ENCODE results near the gene ACTN4. TPM values are rescaled to one million over a fixed set of nuclear protein-coding genes. Genes with fewer than 3 reads are reported as not detected.

Gene ACTN4
- total RNA-seq, 2 experiments from 2014 or later = 357 to 373 TPM

- no peak for ATAC-seq
- CTCF ChIA-PET = interaction anchor here (1.0 to 1.8 kb wide), 3 partner anchors 12 to 256 kb away, joined by 3 to 4 read pairs (median 4); no protein-coding TSS in a partner anchor
- Mint-ChIP-seq H3K27ac (peak overlapping the region; percentile 67), H3K36me3 (ENCODE audit: low read depth) (peaks cover 47% of the 10 kb centered on the region), H3K4me3 (no peak overlapping the region), H3K9me3 (ENCODE audit: insufficient read depth) (no peaks in the 10 kb centered on the region), H3K4me1 (ENCODE audit: low read depth) (peaks cover 83% of the 10 kb centered on the region), H3K27me3 (ENCODE audit: low read depth) (no peaks in the 10 kb centered on the region)
- POLR2A ChIA-PET = no interaction called here
- DNase-seq = no peak
Measured at GRCh38 chr19:38674388-38675171, 27.1 kb downstream of the ACTN4 start.

DNA sequence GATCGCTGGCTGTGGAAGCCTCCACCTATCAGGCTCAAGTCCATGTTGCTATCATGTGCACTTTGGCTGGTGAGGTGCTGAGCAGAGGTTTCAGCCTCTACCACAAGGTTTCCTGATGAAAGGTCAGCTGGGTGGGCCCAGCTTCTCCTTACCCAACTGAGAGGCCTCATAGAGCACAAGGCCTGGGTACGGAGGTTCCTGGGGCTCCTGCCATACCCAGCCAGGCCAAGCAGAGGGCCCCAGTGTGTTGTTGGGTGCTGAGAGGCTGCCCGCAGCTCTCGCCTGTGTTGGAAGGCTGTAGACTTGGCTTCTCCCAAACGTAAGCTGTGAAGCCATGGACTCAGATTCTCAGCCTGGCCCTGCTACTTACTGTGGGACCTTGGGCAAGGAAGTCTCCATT lies 28.2 kb downstream of the ACTN4 start:
- no peaks in the 10 kb centered on the region for H3K9me3 Mint-ChIP-seq (ENCODE audit: insufficient read depth)
- H3K4me1 Mint-ChIP-seq (ENCODE audit: low read depth) = peaks cover 83% of the 10 kb centered on the region
- H3K36me3 Mint-ChIP-seq (ENCODE audit: low read depth) = peaks cover 44% of the 10 kb centered on the region
- POLR2A ChIA-PET = no interaction called here
- no peaks in the 10 kb centered on the region for H3K27me3 Mint-ChIP-seq (ENCODE audit: low read depth)
- ATAC-seq (peak; percentile 34), DNase-seq (no peak)
- H3K27ac Mint-ChIP-seq = peak overlapping the region; percentile 14
- CTCF ChIA-PET = interaction anchor here (1.0 to 1.8 kb wide), 4 partner anchors 11 to 254 kb away, joined by 3 to 4 read pairs (median 4); no protein-coding TSS in a partner anchor
- H3K4me3 Mint-ChIP-seq = no peak overlapping the region

DNA sequence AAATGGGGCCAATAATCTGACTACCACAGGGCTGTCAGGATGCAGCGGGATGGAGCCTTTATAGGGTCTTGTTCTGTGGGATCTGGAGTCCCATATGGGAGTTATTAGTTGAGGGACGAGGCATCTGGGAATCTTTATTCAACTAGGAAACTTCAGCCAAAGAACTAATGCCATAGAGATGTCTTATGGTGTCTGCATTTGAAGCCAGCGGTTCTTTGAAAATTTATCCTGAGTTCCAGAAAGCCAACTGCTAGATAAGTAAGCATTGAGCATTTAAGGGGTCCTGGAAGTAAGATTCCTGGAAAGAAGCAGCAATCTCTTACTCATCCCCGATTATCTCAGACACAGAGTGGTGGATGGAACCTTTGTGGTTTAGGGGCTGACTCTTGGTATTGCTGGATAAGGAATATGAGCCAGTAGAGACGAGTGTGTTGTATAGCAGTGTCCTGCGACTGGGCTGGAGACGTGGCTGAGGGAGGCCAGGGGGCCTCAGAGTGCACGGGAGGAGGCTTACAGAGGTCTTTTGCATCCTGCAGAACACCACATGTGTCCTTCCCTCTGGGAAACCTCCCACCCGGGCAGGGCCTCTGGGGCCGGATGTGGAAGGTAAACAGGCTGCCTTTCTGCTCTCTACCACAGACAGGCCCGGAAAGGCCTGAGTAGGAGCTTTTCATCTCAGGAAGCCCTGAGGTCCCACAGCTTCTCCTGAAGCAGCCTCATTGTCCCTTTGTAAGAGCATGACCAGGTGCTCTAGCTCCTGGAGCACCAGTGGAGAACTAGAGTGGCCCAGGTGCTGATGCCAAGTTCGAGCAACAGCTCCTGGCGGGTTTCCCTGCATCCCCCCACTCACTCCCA lies 28.8 kb downstream of the ACTN4 start:
- peak overlapping the region; percentile 19 for H3K27ac Mint-ChIP-seq
- DNase-seq (no peak), ATAC-seq (no peak)
- ChIA-PET CTCF (interaction anchor here (0.7 to 1.8 kb wide), 5 partner anchors 10 to 253 kb away, joined by 3 to 4 read pairs (median 4); no protein-coding TSS in a partner anchor), POLR2A (no interaction called here)
- H3K4me3 Mint-ChIP-seq = no peak overlapping the region
- H3K27me3 Mint-ChIP-seq (ENCODE audit: low read depth) = no peaks in the 10 kb centered on the region
- H3K9me3 Mint-ChIP-seq (ENCODE audit: insufficient read depth) = no peaks in the 10 kb centered on the region
- H3K36me3 Mint-ChIP-seq (ENCODE audit: low read depth) = peaks cover 42% of the 10 kb centered on the region
- H3K4me1 Mint-ChIP-seq (ENCODE audit: low read depth) = peaks cover 85% of the 10 kb centered on the region

- DNase-seq = no peak
- ATAC-seq = no peak
- H3K36me3 Mint-ChIP-seq (ENCODE audit: low read depth) = peaks cover 44% of the 10 kb centered on the region
- peak overlapping the region; percentile 63 for H3K27ac Mint-ChIP-seq
- H3K27me3 Mint-ChIP-seq (ENCODE audit: low read depth) = no peaks in the 10 kb centered on the region
- no peaks in the 10 kb centered on the region for H3K9me3 Mint-ChIP-seq (ENCODE audit: insufficient read depth)
- ChIA-PET CTCF (interaction anchor here (0.7 to 1.5 kb wide), 5 partner anchors 10 to 252 kb away, joined by 3 to 8 read pairs (median 4); no protein-coding TSS in a partner anchor), POLR2A (no interaction called here)
- no peak overlapping the region for H3K4me3 Mint-ChIP-seq
- peaks cover 84% of the 10 kb centered on the region for H3K4me1 Mint-ChIP-seq (ENCODE audit: low read depth)
Measured at GRCh38 chr19:38676878-38677646, 29.6 kb downstream of the ACTN4 start.

DNA sequence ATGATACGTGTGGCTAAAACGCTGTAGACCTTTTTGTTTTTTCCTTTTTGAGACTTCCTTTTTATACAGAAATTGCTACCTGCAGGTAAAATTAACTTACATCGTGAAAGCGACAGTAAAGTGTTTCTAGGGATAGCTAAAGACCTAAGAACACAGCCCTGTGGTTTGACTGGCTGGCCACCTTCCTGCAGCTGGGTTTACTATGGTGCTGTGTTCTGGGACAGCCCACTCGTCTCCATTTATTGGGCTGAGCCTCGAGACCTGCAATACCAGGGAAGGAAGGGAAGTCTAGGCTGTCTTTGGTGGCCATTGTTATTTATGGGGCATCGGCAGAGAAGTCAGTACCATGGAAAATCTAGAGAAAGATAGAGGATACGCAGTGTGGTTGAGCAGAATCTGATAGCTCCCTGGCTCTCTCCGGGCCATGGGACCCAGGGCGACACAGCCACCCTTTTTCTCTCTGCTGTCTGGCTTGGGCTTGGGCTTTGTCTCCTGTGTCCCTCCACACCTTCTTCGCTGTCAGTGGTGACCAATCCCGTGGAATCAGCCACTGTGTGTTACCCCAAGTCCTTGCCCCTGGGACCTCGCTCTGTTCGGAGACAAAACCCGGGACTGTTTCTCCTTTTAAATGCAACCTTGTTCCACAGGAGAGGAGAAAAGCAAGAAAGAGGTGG lies 30.9 kb downstream of the ACTN4 start:
- ATAC-seq (no peak), DNase-seq (no peak)
- no peaks in the 10 kb centered on the region for H3K9me3 Mint-ChIP-seq (ENCODE audit: insufficient read depth)
- H3K27ac Mint-ChIP-seq = peak overlapping the region; percentile 29
- H3K36me3 Mint-ChIP-seq (ENCODE audit: low read depth) = peaks cover 57% of the 10 kb centered on the region
- H3K4me3 Mint-ChIP-seq = no peak overlapping the region
- no peaks in the 10 kb centered on the region for H3K27me3 Mint-ChIP-seq (ENCODE audit: low read depth)
- POLR2A ChIA-PET = no interaction called here
- CTCF ChIA-PET = interaction anchor here (1.3 to 1.5 kb wide), 3 partner anchors 8 to 44 kb away, joined by 4 to 8 read pairs (median 5); no protein-coding TSS in a partner anchor
- peaks cover 95% of the 10 kb centered on the region for H3K4me1 Mint-ChIP-seq (ENCODE audit: low read depth)

DNA sequence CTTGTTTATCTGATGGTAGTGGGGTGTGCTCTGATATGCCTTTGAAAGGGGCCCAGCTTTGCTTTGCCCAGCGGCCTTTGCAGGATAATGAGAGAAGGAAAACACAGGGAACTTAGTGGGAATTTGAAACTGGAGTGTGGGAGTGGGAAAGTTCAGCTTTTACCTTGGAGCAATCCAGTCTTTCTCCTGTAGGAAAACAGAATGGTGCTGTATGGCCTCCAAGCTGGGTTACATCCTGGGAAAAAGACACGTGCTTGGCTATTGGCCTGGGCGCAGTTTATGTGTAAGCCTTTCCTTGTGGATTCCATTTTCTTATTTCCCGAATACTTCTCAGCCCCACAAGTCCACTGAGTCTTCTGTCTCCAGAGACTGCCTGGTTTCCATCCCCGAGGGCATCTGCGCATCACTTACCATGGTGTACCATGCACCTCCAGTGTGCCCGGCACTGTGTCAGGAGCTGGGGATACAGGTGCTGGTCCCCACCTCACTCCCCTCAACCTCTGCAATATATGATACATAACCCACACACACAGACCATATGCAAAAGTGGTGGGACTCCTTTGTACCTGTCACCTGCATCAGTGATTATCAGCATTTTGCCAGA lies 31.5 kb downstream of the ACTN4 start:
- DNase-seq = no peak
- Mint-ChIP-seq H3K27ac (no peak overlapping the region), H3K4me3 (no peak overlapping the region)

GRCh38 chr19:38679839-38680238 lies 32.4 kb downstream of the ACTN4 start:
- Mint-ChIP-seq H3K4me3 (no peak overlapping the region), H3K4me1 (ENCODE audit: low read depth) (peaks cover 99% of the 10 kb centered on the region), H3K36me3 (ENCODE audit: low read depth) (peaks cover 63% of the 10 kb centered on the region), H3K9me3 (ENCODE audit: insufficient read depth) (no peaks in the 10 kb centered on the region), H3K27ac (peak overlapping the region; percentile 79), H3K27me3 (ENCODE audit: low read depth) (no peaks in the 10 kb centered on the region)
- CTCF ChIA-PET = interaction anchor here (1.4 kb wide), 1 partner anchor 46 kb away, joined by 3 read pairs; no protein-coding TSS in a partner anchor
- ATAC-seq = no peak
- DNase-seq = no peak
- POLR2A ChIA-PET = no interaction called here

More for the DNA sequence above, 31.5 kb downstream of the ACTN4 start:
- CTCF ChIA-PET = interaction anchor here (1.3 to 1.5 kb wide), 3 partner anchors 7 to 44 kb away, joined by 4 to 8 read pairs (median 5); no protein-coding TSS in a partner anchor
- ATAC-seq = no peak
- Mint-ChIP-seq H3K27me3 (ENCODE audit: low read depth) (no peaks in the 10 kb centered on the region), H3K9me3 (ENCODE audit: insufficient read depth) (no peaks in the 10 kb centered on the region), H3K4me1 (ENCODE audit: low read depth) (peaks cover 99% of the 10 kb centered on the region), H3K36me3 (ENCODE audit: low read depth) (peaks cover 61% of the 10 kb centered on the region)
- POLR2A ChIA-PET = no interaction called here

DNA sequence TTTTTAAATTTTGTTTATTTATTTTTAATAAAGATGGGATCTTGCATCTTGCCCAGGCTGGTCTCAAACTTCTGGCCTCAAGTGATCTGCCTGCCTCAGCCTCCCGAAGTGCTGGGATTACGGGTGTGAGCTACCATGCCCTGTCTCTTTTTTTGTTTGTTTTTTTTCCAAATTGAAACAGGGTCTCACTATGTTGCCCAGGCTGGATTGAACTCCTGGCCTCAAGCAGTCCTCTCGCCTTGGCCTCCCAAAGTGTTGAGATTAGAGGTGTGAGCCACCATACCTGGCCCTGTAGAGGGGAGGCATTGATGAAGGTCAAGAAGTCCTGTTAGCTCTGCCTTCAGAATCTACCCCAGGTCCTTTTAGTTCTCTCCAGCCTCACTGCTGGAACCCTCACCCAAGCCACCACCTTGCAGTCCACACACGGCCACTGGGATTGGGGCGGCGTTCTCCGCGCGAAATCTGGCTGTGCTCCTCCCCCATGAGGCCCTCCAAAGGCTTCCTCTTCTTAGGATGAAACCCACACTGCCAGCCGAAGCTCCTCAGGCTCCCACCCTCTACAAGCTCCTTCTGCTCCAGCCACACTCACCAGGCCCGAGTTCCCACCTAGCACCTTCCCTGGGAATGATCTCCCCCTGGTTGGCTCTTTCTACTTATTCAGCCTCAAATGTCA lies 34.9 kb downstream of the ACTN4 start:
- POLR2A ChIA-PET = interaction anchor here (0.8 to 1.1 kb wide), 3 partner anchors 8 to 26 kb away, joined by 3 read pairs; no protein-coding TSS in a partner anchor
- peaks cover 57% of the 10 kb centered on the region for H3K36me3 Mint-ChIP-seq (ENCODE audit: low read depth)
- DNase-seq = no peak

DNA sequence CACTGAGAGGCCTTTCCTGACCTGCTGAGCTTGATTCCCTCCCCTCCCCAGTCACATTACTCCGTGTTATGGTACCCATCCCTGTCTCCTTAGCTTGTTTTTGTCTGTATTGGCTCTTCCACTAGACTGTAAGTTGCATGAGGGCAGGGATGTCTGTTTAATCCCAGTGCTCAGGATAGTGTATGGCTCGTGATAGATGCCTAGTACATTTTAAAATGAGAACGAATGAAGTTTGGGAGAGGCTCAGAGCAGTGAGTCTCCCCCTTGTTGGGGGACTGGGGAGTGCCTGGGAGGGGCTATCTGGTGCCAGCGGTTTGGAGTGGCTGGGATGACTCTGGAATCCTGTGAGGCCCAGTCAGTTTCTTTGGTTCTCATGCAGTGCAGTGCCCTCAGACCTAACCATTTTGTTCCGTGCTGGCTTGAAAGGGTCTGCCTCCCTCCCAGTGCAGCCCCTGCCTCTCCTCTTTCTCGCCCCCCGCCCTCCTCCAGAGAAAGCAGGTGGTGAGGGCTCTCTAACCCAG lies 35.5 kb downstream of the ACTN4 start:
- Mint-ChIP-seq H3K27ac (peak overlapping the region; percentile 85), H3K27me3 (ENCODE audit: low read depth) (no peaks in the 10 kb centered on the region), H3K36me3 (ENCODE audit: low read depth) (peaks cover 57% of the 10 kb centered on the region), H3K4me3 (no peak overlapping the region), H3K9me3 (ENCODE audit: insufficient read depth) (no peaks in the 10 kb centered on the region), H3K4me1 (ENCODE audit: low read depth) (peaks cover 99% of the 10 kb centered on the region)
- ChIA-PET POLR2A (interaction anchor here (0.9 kb wide), 1 partner anchor 26 kb away, joined by 3 read pairs; no protein-coding TSS in a partner anchor), CTCF (interaction anchor here (1.4 to 1.6 kb wide), 2 partner anchors 13 to 280 kb away, joined by 3 to 5 read pairs; partner anchors contain the start of gene FAM98C)
- ATAC-seq = no peak
- no peak for DNase-seq

More for the DNA sequence above, 34.9 kb downstream of the ACTN4 start:
- Mint-ChIP-seq H3K27me3 (ENCODE audit: low read depth) (no peaks in the 10 kb centered on the region), H3K4me1 (ENCODE audit: low read depth) (peaks cover 99% of the 10 kb centered on the region), H3K9me3 (ENCODE audit: insufficient read depth) (no peaks in the 10 kb centered on the region), H3K4me3 (no peak overlapping the region), H3K27ac (peak overlapping the region; percentile 79)
- no peak for ATAC-seq
- CTCF ChIA-PET = interaction anchor here (1.4 to 1.6 kb wide), 3 partner anchors 11 to 280 kb away, joined by 3 to 5 read pairs (median 3); partner anchors contain the start of gene FAM98C

Data from activated CD8-positive, alpha-beta T cell treated with anti-CD3 and anti-CD28 coated beads, Interleukin-2, amount 10 ng/mL, durations not matched to agents 7 days and 5 days (primary cell).